ENCODE measurements around the gene GJA9.

Gene GJA9

DNA sequence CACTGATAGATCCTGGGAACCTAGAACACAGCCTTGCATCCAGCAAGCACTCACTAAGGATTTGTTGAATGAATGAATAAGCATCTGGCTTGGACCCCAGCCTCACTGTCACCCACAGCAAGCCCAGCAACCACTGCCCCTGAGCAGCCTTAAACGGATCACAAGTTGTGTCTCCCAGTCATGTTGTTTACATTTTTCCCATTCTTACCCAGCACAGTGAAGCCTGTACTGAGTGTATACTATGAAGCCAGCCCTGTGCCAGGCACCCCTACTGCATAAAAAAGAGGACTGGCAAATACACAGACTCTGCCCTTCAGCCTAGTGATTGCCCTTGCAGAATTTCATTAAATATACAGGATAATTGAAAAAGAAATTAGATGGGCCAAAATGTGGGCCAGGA, 52.0 kb downstream of the GJA9 start:
- DNase-seq = no peak

DNA sequence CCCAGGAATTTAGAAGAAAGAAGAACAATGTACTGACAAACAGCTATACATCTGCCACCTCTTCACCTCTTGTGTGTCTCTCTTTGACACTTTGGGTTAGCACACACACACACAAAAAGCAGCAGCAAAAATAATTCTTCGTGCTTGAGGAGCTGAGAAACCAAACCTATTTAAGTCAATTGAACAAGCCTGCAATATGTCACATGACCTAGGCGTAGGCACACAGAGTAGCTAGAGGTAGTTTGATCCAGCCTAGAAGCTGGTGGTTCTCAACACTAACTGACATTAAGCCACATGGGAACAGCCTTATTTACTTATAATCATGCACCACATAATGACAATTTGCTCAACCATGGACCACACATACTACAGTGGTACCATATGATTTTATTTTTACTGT, 54.1 kb downstream of the GJA9 start:
- no peak for DNase-seq

GRCh38 chr1:38826886-38827285, 54.5 kb downstream of the GJA9 start:
- DNase-seq = no peak

GRCh38 chr1:38826262-38826661, 55.1 kb downstream of the GJA9 start:
- DNase-seq = no peak

Data from right kidney (tissue), 1 donor.